DMS79 treated with DMSO at 0.1 percent for 48 hours (cell line): ENCODE measurements around the gene CROCC.
A peak's percentile ranks its signal among the peaks of the same experiment; 100 is the strongest.
"Not testable (repeated sequence)": the region's sequence is repeated elsewhere in the genome, so short reads cannot be mapped to it uniquely, and the experiment has no call there.

Source experiments
- DNase-seq: peaks from one replicate; lab custom pipeline; 2025; lab: John Stamatoyannopoulos, UW

Gene CROCC

GRCh38 chr1:16897653-16898052 is 24.1 kb upstream of the CROCC start:
- DNase-seq: not testable (repeated sequence)

DNA sequence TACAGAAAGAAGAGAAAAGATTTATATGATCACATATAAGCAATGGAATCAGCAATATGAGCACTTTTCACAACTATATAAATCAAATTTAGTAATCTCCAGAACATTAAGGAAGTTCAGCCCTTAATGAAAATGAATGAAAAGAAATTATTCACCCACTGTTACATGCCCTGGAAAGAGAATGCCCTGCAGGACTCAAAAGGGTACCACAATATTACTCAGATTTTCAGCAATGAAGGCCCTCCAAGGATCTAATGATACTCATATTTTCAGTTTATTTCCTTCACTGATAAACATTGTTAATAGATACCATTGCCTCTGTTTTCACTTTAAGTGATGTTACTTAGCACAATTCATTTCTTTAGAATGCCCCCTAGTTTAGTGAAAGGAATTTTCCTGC is 23.4 kb upstream of the CROCC start:
- not testable (repeated sequence) for DNase-seq

DNA sequence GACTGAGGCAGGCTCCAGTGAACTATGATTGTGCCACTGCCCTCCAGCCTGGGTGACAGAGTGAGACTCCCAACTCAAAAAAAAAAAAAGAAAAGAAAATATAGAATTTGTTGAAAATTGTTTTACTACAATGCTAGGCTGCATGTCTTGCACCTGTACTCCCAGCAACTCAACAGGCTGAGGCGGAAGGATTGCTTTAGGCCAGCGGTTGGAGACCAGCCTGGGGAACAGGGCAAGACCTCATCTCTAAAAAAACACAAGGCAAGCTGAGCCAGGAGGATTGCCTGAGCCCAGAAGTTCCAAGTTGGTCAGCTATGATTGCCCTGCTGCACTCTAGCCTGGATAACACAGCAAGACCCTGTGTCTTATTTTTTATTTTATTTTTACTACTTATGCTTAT is 22.7 kb upstream of the CROCC start:
- DNase-seq: not testable (repeated sequence)

DNA sequence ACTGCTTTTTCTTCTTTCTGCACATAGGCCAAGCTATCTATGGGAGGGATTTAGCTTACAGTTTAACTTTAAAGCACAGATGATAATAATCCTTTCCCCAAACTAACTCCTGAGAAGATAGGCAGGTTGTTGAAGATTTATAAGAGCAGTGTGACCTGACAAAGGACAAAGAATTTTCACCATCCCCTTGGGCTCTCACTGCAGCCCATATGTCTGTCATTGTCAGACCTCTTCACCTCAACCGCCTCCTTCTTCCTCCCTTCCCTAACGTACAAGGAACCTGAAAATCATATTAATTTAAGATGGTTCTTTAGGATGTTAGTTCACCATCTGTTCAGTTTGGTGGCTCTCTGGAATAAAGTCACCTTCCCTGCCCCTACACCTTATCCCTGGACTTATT is 21.0 kb upstream of the CROCC start:
- peak; percentile 64 for DNase-seq

DNA sequence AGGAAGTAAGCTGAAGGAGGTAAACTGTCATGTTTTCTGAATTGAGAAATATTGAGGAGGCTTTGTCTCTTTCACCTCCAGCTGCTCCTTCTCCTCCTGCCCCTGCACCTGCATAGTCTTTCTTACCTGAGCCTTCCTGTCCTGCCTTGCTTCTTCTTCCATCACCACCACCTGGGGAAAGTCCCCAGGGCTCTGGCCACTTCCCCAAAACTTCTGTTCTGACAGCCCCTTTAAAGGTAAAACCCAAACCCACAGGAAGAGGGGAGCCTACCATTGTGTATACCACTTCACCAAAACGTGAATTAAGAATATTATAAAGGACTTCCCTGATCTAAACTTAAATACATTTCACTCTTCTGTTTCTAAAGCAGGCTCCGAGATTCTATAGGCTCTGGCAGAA is 20.4 kb upstream of the CROCC start:
- DNase-seq: not testable (repeated sequence)

DNA sequence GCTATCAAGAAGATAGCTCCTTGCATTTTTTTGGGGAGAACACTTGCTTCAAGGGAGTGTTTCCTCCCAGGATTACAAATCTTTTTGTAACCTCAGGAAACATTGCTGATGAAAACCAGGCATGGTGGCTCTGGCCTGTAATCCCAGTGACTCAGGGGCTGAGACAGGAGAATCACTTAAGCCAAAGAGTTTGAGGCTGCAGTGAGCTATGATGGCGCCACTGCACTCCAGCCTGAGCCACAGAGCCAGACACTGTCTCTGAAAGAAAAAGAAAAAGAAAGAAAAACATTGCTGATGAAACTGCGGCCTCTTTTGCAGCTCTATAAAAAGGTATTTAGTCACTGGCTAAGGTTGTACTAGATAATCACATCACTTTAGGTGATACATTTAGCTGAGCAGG is 18.7 kb upstream of the CROCC start:
- DNase-seq: no peak

- DNase-seq: peak; percentile 89
These were observed 18.3 kb upstream of the CROCC start for GRCh38 chr1:16903458-16903796.

DNA sequence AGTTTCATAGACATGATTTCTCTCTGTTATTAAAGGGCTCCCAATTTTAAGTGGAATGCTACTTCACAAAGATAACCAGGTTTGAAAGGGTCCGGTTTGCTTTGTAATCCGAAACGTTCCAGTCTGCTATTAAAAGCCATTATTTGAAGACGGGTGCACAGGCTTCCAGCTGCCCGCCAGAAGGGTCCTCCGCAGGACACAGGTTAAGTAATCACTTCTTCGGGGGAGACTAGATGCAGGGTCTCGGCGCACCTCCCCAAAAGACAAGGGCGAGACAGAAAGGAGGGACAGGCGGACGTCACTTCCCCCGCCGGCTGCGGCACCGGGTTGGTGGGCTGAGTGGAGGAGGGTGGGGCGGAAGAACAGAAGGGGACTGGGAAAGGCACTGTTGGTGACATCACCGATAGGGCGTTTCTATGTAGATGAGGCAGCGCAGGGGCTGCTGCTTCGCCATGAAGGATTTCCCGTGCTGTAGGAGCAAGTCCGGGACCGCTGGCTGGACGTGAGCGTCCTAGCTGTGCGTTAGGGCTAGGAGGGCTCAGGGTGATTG is 17.1 kb upstream of the CROCC start:
- peak; percentile 100 for DNase-seq

DNA sequence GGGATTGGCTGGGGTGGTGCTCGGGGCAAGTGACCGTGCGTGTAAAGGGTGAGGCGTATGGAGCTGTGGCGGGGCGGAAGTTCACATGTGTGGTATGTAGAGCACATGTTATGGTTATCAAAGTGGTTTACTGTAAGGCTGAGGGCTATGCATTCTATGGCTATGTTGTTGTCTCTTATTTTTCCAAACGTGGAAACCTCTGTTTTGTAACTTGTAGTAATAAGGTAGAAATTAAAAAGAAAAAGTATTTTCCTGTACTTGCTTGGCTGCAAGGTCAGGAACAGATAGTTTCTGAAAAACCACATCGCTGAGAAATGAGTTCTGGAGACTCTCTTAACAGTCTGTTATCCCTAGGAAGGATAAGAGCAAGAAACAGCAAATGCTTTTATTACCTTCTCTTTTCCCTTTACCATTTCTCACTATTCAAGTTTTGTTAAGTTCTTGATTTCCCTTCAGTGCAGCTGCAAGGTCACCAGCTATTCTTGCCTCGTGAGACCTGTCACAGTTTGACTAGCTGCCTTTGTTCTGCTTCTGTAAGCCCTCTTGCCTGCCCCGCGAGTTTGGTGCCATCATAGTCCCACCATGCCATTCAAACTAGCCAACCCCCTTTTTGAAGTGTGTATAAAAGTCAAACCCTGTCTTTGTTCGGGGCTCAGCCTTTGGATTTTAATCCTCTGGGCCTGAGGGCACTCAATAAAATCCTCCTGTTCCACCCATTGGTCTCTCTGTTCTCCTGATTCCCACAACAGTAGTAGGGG is 16.4 kb upstream of the CROCC start:
- DNase-seq: peak; percentile 100

DNA sequence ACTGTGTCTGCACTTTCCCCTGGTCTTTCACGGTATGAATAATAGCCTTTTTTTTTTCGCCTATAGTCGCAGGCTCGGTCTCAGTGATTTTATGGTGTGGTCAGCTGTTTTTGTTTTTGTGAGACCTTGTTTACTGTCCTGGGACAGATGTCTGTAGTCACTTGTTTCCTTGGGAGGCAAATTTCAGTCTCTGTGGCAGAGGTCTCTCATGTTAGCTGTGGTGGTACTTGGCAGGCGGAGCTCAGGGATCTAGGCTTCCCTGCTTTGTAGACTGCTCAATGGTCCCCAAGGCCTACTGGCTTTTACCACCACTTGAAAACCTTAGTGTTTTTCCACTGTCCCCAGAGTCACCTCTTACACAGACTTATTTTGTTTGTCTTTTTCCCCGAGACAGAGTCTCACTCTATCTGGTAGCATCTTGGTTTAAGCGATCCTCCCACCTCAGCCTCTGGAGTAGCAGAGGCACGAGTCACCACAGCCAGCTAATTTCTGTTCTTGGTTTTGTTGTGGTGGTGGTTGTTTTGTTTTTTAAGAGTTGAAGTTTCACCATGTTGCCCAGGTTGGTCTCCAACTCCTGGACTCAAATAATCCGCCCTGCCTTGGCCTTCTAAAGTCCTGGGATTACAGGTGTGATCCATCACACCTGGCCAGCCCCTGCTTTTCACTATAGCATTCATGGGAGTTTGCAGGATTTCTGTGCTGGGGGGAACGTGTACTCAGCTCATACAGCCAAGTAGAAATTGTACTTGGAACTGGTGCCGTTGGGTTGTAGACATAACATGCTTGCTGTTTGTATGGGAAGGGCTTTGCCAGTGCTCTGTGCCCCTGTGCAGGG is 15.6 kb upstream of the CROCC start:
- DNase-seq: no peak

DNA sequence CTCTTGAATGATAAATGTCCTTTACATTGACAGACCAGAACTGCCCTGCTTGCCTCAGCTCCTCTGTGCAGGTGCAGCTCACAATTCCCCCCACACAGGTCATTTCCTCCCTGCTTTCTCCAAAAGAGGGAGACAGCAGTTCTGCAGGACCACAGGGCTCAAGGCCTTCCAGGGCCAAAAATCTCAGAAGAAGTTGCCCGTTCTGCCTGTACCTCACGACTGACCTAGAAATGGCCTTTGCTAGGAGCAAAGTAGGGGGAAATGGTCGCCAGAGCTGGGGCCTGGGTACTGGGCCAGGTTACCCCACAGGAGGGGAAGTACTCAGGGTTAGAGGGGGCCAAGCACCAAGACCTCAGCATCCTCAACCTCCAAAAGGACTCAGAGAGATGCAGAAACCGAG is 14.9 kb upstream of the CROCC start:
- no peak for DNase-seq

- no peak for DNase-seq
These were observed 13.6 kb upstream of the CROCC start for GRCh38 chr1:16907870-16908758.

DNA sequence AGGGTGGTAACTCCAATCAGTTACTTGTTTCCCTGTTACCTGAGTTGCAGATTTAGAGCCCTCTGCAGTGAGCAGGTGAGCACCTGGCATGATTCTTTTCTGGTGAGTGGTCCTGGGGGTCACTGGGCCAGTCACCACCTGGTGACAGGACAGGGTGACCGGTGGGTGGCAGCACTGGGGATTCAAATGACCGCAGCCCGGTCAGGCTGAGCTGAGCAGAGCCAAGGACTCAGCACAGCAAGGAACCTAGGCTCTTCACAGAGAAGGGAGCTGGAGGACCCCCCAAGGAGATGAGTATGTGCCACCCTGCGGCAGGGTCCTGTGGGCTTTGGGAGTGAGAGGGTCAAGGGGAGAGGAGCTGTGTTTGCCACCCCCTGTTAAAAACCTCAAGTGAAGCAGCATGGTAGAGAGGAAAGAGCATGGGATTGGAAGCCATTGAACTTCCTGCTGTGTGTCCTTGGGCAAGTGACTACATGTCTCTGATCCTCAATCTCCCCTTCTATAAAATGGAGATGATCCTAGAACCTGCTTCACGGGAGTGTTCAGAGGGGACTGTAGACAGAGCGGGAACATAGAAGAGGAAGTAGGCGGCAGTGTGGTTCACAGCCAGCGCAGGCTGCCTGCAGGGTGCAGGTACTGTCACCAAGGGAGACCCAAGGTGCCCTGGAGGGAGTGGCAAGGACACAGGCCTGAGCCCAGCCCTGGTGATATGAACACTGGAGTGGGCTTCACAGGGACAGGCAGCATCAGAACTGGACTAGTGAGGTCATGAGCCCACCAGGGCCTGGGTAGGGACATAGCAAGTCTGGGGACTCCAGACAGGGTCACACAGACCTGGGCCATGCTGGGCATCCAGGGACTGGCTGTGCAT is 9.6 kb upstream of the CROCC start:
- not testable (repeated sequence) for DNase-seq

- DNase-seq: not testable (repeated sequence)
These were observed 9.0 kb upstream of the CROCC start for GRCh38 chr1:16912742-16913141.

GRCh38 chr1:16913181-16913832 is 8.4 kb upstream of the CROCC start:
- DNase-seq: no peak

- peak; percentile 99 for DNase-seq
These were observed 7.7 kb upstream of the CROCC start for GRCh38 chr1:16913833-16914662.

DNA sequence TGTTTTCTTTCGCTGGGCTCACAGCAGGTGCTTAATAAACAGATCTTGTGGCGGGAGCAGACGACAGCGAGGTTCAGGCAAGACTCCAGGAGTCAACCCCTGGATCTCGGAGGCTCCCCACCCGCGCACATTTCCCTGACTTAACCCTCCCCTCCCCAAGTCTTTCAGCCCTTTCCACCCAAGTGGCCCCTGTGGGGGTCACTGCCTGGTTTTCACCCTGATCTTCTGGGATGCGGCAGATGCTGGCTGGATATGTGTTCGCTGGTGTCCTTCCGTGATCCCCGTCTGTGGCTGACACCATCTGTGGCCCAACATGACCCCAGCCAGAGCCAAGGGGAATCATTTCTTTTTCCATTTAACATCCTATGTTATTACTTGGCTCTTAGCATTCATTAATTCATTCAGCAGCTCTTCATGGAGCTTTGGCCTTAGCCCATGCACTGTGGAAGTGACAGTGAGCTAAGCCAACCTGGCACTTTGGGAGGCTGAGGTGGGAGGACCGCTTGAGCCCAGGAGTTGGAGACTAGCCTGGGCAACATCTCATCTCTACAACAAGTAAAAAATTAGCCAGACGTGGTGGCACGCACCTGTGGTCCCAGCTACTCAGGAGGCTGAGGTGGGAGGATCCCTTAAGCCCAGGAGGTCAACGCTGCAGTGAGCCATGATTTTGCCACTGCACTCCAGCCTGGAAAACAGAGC is 6.7 kb upstream of the CROCC start:
- not testable (repeated sequence) for DNase-seq

GRCh38 chr1:16915627-16915973 is 6.1 kb upstream of the CROCC start:
- no peak for DNase-seq
